Liver (tissue), 9 donors: ENCODE data around the gene P3H1. TPM values are rescaled to one million over a fixed set of nuclear protein-coding genes. Genes with fewer than 3 reads are reported as not detected.

ENCODE experiments used
- DNase-seq: peaks from one replicate; pipeline ENCODE4 v3.0.0-alpha.2; 2017; ENCODE audit warnings: low spot score
- H3K27ac ChIP-seq, 2 donors: one replicate each; pipeline ENCODE4 v1.7.0; 2013; ENCODE audit warnings: inconsistent platforms in 2 of 2, low read length in 2 of 2, control low read depth in 1 of 2, low read depth in 1 of 2, mild to moderate bottlenecking in 1 of 2
- H3K27me3 ChIP-seq, 4 donors: one replicate each; pipeline versions ENCODE4 v1.6.1 to v1.7.0; 2013; ENCODE audit warnings: low read length in 3 of 4, inconsistent platforms in 1 of 4, mild to moderate bottlenecking in 1 of 4, moderate library complexity in 1 of 4; ENCODE audit not compliant: control insufficient read depth in 4 of 4, insufficient read depth in 4 of 4
- H3K36me3 ChIP-seq, 4 donors: one replicate each; pipeline versions ENCODE4 v1.6.1 to v1.7.0; 2013; ENCODE audit warnings: low read length in 3 of 4, mild to moderate bottlenecking in 3 of 4, low read depth in 1 of 4, moderate library complexity in 1 of 4; ENCODE audit not compliant: control insufficient read depth in 4 of 4, insufficient read depth in 3 of 4
- H3K4me1 ChIP-seq, 4 donors: one replicate each; pipeline versions ENCODE4 v1.6.1 to v1.7.0; 2013; ENCODE audit warnings: low read length in 3 of 4, mild to moderate bottlenecking in 3 of 4, moderate library complexity in 1 of 4; ENCODE audit not compliant: control insufficient read depth in 4 of 4, insufficient read depth in 4 of 4
- H3K4me3 ChIP-seq, 3 donors: one replicate each; pipeline versions ENCODE4 v1.6.1 to v1.7.0; 2013; ENCODE audit warnings: low read length in 3 of 3, control low read depth in 1 of 3, low read depth in 1 of 3, mild to moderate bottlenecking in 1 of 3
- H3K9ac ChIP-seq, 2 donors: one replicate each; pipeline ENCODE4 v1.7.0; 2013; ENCODE audit warnings: low read length in 2 of 2, mild to moderate bottlenecking in 2 of 2, moderate library complexity in 2 of 2, control low read depth in 1 of 2, low read depth in 1 of 2
- H3K9me3 ChIP-seq, 4 donors: one replicate each; pipeline versions ENCODE4 v1.6.1 to v1.7.0; 2013; ENCODE audit warnings: low read length in 3 of 4; ENCODE audit not compliant: control insufficient read depth in 4 of 4
- CTCF ChIP-seq: fragments of 150-350 bp; IDR thresholded peaks from 2 replicates; pipeline ENCODE4 v1.5.1; 2017; ENCODE audit warnings: improper control_type of control experiment, low read depth, low read length; ENCODE audit not compliant: missing input control
- EGR1 ChIP-seq, 2 donors: IDR thresholded peaks; 2 replicates each; pipeline ENCODE4 v1.6.1; 2016 to 2018; ENCODE audit warnings: antibody characterized with exemption in 2 of 2, low read depth in 2 of 2
- FOXA1 ChIP-seq: IDR thresholded peaks from 2 replicates; pipeline ENCODE4 v1.6.1; 2016; ENCODE audit warnings: antibody characterized with exemption
- FOXA2 ChIP-seq: IDR thresholded peaks from 2 replicates; pipeline ENCODE4 v1.6.1; 2016; ENCODE audit warnings: antibody characterized with exemption
- HNF4A ChIP-seq, 2 donors: conservative IDR thresholded peaks; 2 replicates each; pipeline ENCODE4 v1.6.1; 2016; ENCODE audit warnings: antibody characterized with exemption in 2 of 2, mild to moderate bottlenecking in 2 of 2
- HNF4G ChIP-seq: IDR thresholded peaks from 2 replicates; pipeline ENCODE4 v1.6.1; 2016; ENCODE audit warnings: antibody characterized with exemption
- JUND ChIP-seq, 2 donors: IDR thresholded peaks; 2 replicates each; pipeline ENCODE4 v1.6.1; 2016; ENCODE audit warnings: antibody characterized with exemption in 2 of 2
- NR2F2 ChIP-seq: IDR thresholded peaks from 2 replicates; pipeline ENCODE4 v1.6.1; 2016; ENCODE audit warnings: antibody characterized with exemption
- RAD21 ChIP-seq, 2 donors: IDR thresholded peaks; 2 replicates each; pipeline ENCODE4 v1.6.1; 2016; ENCODE audit warnings: antibody characterized with exemption in 2 of 2, mild to moderate bottlenecking in 2 of 2
- REST ChIP-seq: IDR thresholded peaks from 2 replicates; pipeline ENCODE4 v1.6.1; 2016; ENCODE audit warnings: antibody characterized with exemption, mild to moderate bottlenecking
- RXRA ChIP-seq, 2 donors: IDR thresholded peaks; 2 replicates each; pipeline ENCODE4 v1.6.1; 2017 to 2018; ENCODE audit warnings: antibody characterized with exemption in 2 of 2, mild to moderate bottlenecking in 1 of 2
- SP1 ChIP-seq: IDR thresholded peaks from 2 replicates; pipeline ENCODE4 v1.6.1; 2018; ENCODE audit warnings: antibody characterized with exemption, mild to moderate bottlenecking
- TAF1 ChIP-seq: conservative IDR thresholded peaks from 2 replicates; pipeline ENCODE4 v1.6.1; 2016; ENCODE audit warnings: antibody characterized with exemption, mild to moderate bottlenecking
- YY1 ChIP-seq: IDR thresholded peaks from 2 replicates; pipeline ENCODE4 v1.6.1; 2016; ENCODE audit warnings: antibody characterized with exemption, mild to moderate bottlenecking
- WGBS: extraction: QIAGEN DNeasy Blood & Tissue Kit; methylation state at CpG from one replicate; pipeline ENCODE4 v1.1.7; 2013; 5-methylcytosine and 5-hydroxymethylcytosine counted together
- polyA plus RNA-seq, 2 donors: library from polyadenylated mRNA; stranded (reverse) in 1 of 2; unstranded in 1 of 2; fragments of 200-250 nt in 1 of 2; fragments of >200 nt in 1 of 2; fragmentation: Nextera tagmentation in 1 of 2; extraction: Ambion mirVana in 1 of 2; gene quantifications; one replicate each; pipeline versions ENCODE4 v1.2.1 to v1.2.3, GENCODE V29; 2013 to 2015
- total RNA-seq, 2 donors: library from RNA; depleted of rRNA; stranded (reverse); fragments of >200 nt; gene quantifications; one replicate each; pipeline ENCODE4 v1.2.3, GENCODE V29; 2014
- TF ChIP-seq, protein P1 (sequence below): IDR thresholded peaks from 2 replicates; pipeline ENCODE4 v1.6.1; 2016; ENCODE audit warnings: antibody characterized with exemption
- TF ChIP-seq, protein P2 (sequence below): IDR thresholded peaks from 2 replicates; pipeline ENCODE4 v1.6.1; 2016; ENCODE audit warnings: antibody characterized with exemption
- TF ChIP-seq, protein P3 (sequence below): IDR thresholded peaks from 2 replicates; pipeline ENCODE4 v1.6.1; 2016; ENCODE audit warnings: antibody characterized with exemption
- donor health status: healthy.
- donor health status: healthy.
- donor health status: healthy.
- donor health status: healthy.
- donor health status: healthy.

Gene P3H1
- total and polyA plus RNA-seq, 4 donors = 14.9 to 28.0 (median 22.7) TPM

DNA sequence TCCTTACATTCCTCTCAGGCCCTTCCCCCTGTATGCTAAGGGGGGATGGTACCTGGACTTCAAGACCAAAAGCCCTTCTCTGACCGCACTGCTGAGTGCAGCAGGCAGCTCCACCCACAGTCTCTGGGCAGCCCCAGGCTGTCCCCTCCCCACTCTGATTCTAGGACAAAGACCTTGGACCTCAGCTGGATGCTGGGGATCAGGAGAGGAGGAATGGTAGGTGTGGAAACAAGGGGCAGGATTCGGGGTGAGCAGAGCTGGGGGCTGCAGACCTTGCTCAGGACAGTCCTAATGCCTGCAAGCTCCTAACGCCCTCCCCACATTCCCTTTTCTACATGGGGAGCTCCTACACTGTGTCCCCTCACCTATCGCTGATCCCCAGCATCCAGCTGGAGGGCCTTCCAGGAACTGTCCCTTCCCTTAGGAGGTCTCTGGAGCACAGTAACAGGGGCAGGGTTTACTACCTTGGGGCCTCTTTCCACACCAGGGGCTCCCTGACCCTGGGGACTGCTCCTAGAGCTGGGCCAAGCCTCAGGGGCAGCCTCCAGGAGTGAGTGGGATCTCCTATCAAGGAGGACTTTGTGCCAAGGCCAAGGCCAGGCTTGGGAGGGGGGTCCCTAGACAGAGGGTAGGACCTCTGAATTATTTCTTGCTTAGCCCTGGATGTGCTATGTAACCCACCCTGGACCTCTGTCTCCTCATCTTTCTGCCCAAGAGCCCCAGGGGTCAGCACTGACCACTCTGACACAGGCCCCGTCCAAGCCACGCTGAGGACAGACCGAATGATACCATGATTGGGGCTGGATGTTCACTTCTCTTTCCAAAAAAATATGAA lies 32.4 kb downstream of the P3H1 start:
- H3K4me1 ChIP-seq = no peaks in the 10 kb centered on the region
- no peak overlapping the region for H3K9ac ChIP-seq
- no peaks in the 10 kb centered on the region for H3K9me3 ChIP-seq
- 90% methylated on average over 7 of the region's 7 CpGs for WGBS
- TF ChIP-seq TAF1 = no peak
- no peak for TF ChIP-seq FOXA2
- TF ChIP-seq JUND (IDR thresholded peaks at IDR 0.05) = no peak
- no peak for TF ChIP-seq EGR1 (IDR thresholded peaks at IDR 0.05; ENCODE audit: low read depth in 2 of 2)
- no peak overlapping the region for H3K27ac ChIP-seq
- no peaks in the 10 kb centered on the region for H3K27me3 ChIP-seq
- H3K4me3 ChIP-seq = no peak overlapping the region
- no peaks in the 10 kb centered on the region for H3K36me3 ChIP-seq
- DNase-seq = no peak

- TF ChIP-seq FOXA2 (no peak), JUND (IDR thresholded peaks at IDR 0.05) (no peak), FOXA1 (no peak), TAF1 (no peak), EGR1 (IDR thresholded peaks at IDR 0.05; ENCODE audit: low read depth in 2 of 2) (no peak), SP1 (no peak), RAD21 (IDR thresholded peaks at IDR 0.05) (no peak), NR2F2 (no peak), HNF4A (conservative IDR thresholded peaks at IDR 0.05) (no peak), YY1 (no peak), RXRA (IDR thresholded peaks at IDR 0.05) (no peak), HNF4G (no peak), REST (no peak), CTCF (no peak)
- TF ChIP-seq, protein P1, sequence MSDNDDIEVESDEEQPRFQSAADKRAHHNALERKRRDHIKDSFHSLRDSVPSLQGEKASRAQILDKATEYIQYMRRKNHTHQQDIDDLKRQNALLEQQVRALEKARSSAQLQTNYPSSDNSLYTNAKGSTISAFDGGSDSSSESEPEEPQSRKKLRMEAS = no peak
- TF ChIP-seq, protein P2, sequence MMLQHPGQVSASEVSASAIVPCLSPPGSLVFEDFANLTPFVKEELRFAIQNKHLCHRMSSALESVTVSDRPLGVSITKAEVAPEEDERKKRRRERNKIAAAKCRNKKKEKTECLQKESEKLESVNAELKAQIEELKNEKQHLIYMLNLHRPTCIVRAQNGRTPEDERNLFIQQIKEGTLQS = no peak
- TF ChIP-seq, protein P3, sequence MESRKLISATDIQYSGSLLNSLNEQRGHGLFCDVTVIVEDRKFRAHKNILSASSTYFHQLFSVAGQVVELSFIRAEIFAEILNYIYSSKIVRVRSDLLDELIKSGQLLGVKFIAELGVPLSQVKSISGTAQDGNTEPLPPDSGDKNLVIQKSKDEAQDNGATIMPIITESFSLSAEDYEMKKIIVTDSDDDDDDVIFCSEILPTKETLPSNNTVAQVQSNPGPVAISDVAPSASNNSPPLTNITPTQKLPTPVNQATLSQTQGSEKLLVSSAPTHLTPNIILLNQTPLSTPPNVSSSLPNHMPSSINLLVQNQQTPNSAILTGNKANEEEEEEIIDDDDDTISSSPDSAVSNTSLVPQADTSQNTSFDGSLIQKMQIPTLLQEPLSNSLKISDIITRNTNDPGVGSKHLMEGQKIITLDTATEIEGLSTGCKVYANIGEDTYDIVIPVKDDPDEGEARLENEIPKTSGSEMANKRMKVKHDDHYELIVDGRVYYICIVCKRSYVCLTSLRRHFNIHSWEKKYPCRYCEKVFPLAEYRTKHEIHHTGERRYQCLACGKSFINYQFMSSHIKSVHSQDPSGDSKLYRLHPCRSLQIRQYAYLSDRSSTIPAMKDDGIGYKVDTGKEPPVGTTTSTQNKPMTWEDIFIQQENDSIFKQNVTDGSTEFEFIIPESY = no peak
These were observed 33.2 kb downstream of the P3H1 start for GRCh38 chr1:42733415-42734200.

More at GRCh38 chr1:42733415-42734200, 33.2 kb downstream of the P3H1 start:
- Histone ChIP-seq H3K27ac (no peak overlapping the region), H3K4me1 (no peaks in the 10 kb centered on the region), H3K9ac (no peak overlapping the region), H3K4me3 (no peak overlapping the region), H3K36me3 (no peaks in the 10 kb centered on the region), H3K27me3 (no peaks in the 10 kb centered on the region), H3K9me3 (no peaks in the 10 kb centered on the region)
- 91% methylated on average over 12 of the region's 12 CpGs for WGBS
- DNase-seq = no peak
